ENCODE measurements around the gene PVALEF. TPM values are rescaled to one million over a fixed set of nuclear protein-coding genes. Genes with fewer than 3 reads are reported as not detected.

The PVALEF gene
- total and polyA plus RNA-seq, 2 of the 8 experiments (the other 6 are each of a cell fraction or from before 2014, with no cell fraction given), result 0.03 TPM; not detected in 1

DNA sequence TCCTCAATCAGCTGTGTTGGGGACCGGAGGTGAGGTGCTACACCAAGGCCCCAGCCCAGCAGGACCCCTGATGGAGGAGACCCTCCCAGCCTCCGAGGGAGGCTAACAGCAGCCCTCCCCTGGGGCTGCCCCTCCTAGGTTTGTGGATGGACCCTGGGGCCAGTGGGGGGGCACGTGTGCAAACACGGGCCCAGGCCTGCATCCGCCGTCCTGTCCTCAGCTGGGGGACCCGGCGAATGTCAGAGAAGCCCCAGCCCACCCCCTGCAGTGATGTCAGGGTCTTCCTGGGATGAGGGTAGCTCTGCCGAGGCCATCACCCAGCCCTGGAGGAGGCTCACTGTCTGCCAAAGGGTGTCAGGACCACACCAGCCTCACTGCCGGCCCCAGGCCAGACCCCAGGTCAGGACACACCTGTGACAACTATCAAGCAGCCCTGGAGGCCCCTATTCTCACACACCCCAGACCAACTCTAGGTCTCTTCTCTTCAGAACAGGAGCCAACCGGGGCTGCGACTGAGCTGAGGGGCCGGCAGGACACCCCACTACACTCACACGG, 30.7 kb downstream of the PVALEF start:
- Histone ChIP-seq H3K79me2 (ENCODE audit: control insufficient read depth in 1 of 2, insufficient read depth in 2 of 2, low read length in 2 of 2) (no peaks in the 10 kb centered on the region), H2BK15ac (ENCODE audit: low read length) (no peak overlapping the region), H3K56ac (replicated peaks; ENCODE audit: insufficient read length, low read depth, low read length) (no peak overlapping the region), H3K79me1 (ENCODE audit: low read depth, low read length) (no peaks in the 10 kb centered on the region), H3K14ac (ENCODE audit: insufficient read length) (no peak overlapping the region), H3K18ac (ENCODE audit: extremely low read depth, low read length) (no peak overlapping the region), H3K4me2 (ENCODE audit: insufficient read depth in 1 of 2, low read depth in 2 of 2, low read length in 2 of 2) (no peak overlapping the region), H4K5ac (ENCODE audit: insufficient read length, low read depth, low read length) (no peak overlapping the region), H2AK5ac (ENCODE audit: low read depth, low read length) (no peak overlapping the region), H4K20me1 (replicated peaks in 1 of 2; ENCODE audit: control insufficient read depth in 1 of 2, insufficient read depth in 2 of 2, low read length in 2 of 2) (peaks cover 0 to 5% of the 10 kb centered on the region in 2 experiments), H3K9me3 (ENCODE audit: insufficient read depth in 2 of 2, low read depth in 1 of 2, low read length in 1 of 2) (no peaks in the 10 kb centered on the region), H3K4me1 (replicated peaks in 1 of 4; ENCODE audit: control insufficient read depth in 3 of 4, insufficient read depth in 4 of 4, low read length in 3 of 4) (no peaks in the 10 kb centered on the region), H2BK12ac (ENCODE audit: low read depth, low read length) (no peak overlapping the region), H2BK5ac (ENCODE audit: low read depth, low read length) (no peak overlapping the region), H3K27me3 (replicated peaks in 1 of 4; ENCODE audit: control insufficient read depth in 3 of 4, extremely low read depth in 1 of 4, insufficient read depth in 3 of 4, low read length in 3 of 4) (no peaks in the 10 kb centered on the region), H4K8ac (ENCODE audit: extremely low read depth, insufficient read depth, low read length) (no peak overlapping the region), H3K4ac (replicated peaks; ENCODE audit: insufficient read length, low read depth, low read length) (no peak overlapping the region), H2BK20ac (ENCODE audit: low read length) (no peak overlapping the region), H3K9ac (replicated peaks in 1 of 4; ENCODE audit: extremely low read depth in 1 of 4, low read depth in 3 of 4, low read length in 3 of 4) (no peak overlapping the region), H2AFZ (ENCODE audit: low read length) (no peak overlapping the region), H3K36me3 (ENCODE audit: control insufficient read depth in 2 of 4, insufficient read depth in 4 of 4, low read length in 3 of 4) (peaks cover 2 to 26% (median 5%) of the 10 kb centered on the region in 4 experiments; a peak in 3 of 8 replicates), H3K27ac (ENCODE audit: low read depth, low read length) (no peak overlapping the region), H3K23ac (ENCODE audit: insufficient read length) (no peak overlapping the region), H3K4me3 (ENCODE audit: extremely low read depth in 1 of 4, insufficient read depth in 2 of 4, low read depth in 3 of 4, low read length in 4 of 4) (no peak overlapping the region), H3K23me2 (ENCODE audit: low read depth, low read length) (no peaks in the 10 kb centered on the region), H4K91ac (replicated peaks; ENCODE audit: insufficient read length, low read length) (no peak overlapping the region), H2BK120ac (replicated peaks; ENCODE audit: low read depth, low read length) (no peak overlapping the region)
- CTCF ChIA-PET (ENCODE audit: partially characterized antibody), result interaction anchor here (0.7 to 3.7 kb wide), 4 partner anchors 46 to 75 kb away, joined by 3 to 16 read pairs (median 4); no protein-coding TSS in a partner anchor
- FAIRE-seq, result no peak
- no peak for TF ChIP-seq SP2 (IDR thresholded peaks at IDR 0.05; ENCODE audit: low read length)
- WGBS, 2 experiments (ENCODE audit: extremely low coverage in 1 of 2, insufficient coverage in 1 of 2, insufficient read length in 1 of 2, insufficient replicate concordance in 2 of 2, low coverage in 1 of 2, low lambda C conversion rate in 2 of 2, missing lambda C conversion rate in 1 of 2), result 95% methylated on average over 11 of the region's 14 CpGs; no CpG with 5 or more reads in 1 of the 2 experiments
- POLR2A ChIA-PET (ENCODE audit: partially characterized antibody), result no interaction called here
- no peak for DNase-seq (ENCODE audit: low read depth in 1 of 2, low spot score in 2 of 2)
